HCT116 (cell line): Measurements from ENCODE around the gene REEP3.

Source experiments
- CEBPB ChIP-seq: IDR thresholded peaks from 2 replicates; pipeline ENCODE4 v1.6.1; 2012; ENCODE audit warnings: low read depth
- JUND ChIP-seq: IDR thresholded peaks from 2 replicates; pipeline ENCODE4 v1.6.1; 2012
- POLR2A ChIP-seq: IDR thresholded peaks from 2 replicates; pipeline ENCODE4 v1.7.0; 2011; ENCODE audit warnings: borderline replicate concordance; ENCODE audit not compliant: insufficient read depth, insufficient read length; ENCODE audit errors: extremely low read depth
- TCF7L2 ChIP-seq: IDR thresholded peaks from 2 replicates; pipeline ENCODE4 v1.7.0; 2011; ENCODE audit warnings: borderline replicate concordance, inconsistent platforms; ENCODE audit not compliant: insufficient read depth, insufficient read length; ENCODE audit errors: extremely low read depth
- TF ChIP-seq, protein P1 (sequence below), 3 experiments: fragments of 200-600 bp in 1 of 3; sonication (generic) in 1 of 3; IDR thresholded peaks in 2 of 3; conservative IDR thresholded peaks in 1 of 3; 2 replicates each; pipeline ENCODE4 v1.5.1; 2012 to 2017; ENCODE audit warnings: low read depth in 2 of 3, low read length in 2 of 3, antibody characterized with exemption in 1 of 3, borderline replicate concordance in 1 of 3, control low read depth in 1 of 3, mild to moderate bottlenecking in 1 of 3, mixed read lengths in 1 of 3, mixed run types in 1 of 3, moderate library complexity in 1 of 3; ENCODE audit not compliant: insufficient read depth in 1 of 3
- TF ChIP-seq, protein P2 (sequence below): IDR thresholded peaks from 2 replicates; pipeline ENCODE4 v1.6.1; 2011; ENCODE audit warnings: mild to moderate bottlenecking, low read length, moderate library complexity; ENCODE audit not compliant: insufficient replicate concordance; ENCODE audit errors: extremely low read depth
- TF ChIP-seq, protein P3 (sequence below): IDR thresholded peaks from 2 replicates; pipeline ENCODE4 v1.6.1; 2012
- TF ChIP-seq, protein P4 (sequence below): IDR thresholded peaks from 2 replicates; pipeline ENCODE4 v1.6.1; 2012

DNA sequence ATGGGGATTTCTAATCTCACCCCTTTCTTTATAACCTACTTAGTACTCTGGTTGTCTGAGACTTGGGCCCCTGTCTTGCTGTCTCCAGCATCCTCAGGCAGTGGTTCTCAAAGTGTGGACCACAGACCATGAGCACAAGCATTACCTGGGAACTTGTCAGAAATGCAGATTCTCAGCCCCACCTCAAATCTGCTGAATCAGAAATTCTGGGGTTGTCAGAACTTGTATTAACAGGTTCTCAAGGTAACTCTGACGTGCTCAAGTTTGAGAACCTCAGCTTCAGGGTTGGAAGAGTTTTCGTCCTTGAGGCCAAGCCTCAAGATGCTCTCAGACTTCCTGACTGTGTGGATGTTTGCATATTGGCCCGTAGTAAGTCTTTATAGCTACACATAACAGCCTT lies 97.4 kb downstream of the REEP3 start:
- no peak for TF ChIP-seq CEBPB
- TF ChIP-seq, protein P1, sequence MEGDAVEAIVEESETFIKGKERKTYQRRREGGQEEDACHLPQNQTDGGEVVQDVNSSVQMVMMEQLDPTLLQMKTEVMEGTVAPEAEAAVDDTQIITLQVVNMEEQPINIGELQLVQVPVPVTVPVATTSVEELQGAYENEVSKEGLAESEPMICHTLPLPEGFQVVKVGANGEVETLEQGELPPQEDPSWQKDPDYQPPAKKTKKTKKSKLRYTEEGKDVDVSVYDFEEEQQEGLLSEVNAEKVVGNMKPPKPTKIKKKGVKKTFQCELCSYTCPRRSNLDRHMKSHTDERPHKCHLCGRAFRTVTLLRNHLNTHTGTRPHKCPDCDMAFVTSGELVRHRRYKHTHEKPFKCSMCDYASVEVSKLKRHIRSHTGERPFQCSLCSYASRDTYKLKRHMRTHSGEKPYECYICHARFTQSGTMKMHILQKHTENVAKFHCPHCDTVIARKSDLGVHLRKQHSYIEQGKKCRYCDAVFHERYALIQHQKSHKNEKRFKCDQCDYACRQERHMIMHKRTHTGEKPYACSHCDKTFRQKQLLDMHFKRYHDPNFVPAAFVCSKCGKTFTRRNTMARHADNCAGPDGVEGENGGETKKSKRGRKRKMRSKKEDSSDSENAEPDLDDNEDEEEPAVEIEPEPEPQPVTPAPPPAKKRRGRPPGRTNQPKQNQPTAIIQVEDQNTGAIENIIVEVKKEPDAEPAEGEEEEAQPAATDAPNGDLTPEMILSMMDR (IDR thresholded peaks at IDR 0.05 in 2 of 3, conservative IDR thresholded peaks at IDR 0.05 in 1 of 3; ENCODE audit: borderline replicate concordance in 1 of 3, insufficient read depth in 1 of 3, low read depth in 2 of 3, low read length in 2 of 3), result no peak
- TF ChIP-seq, protein P2, sequence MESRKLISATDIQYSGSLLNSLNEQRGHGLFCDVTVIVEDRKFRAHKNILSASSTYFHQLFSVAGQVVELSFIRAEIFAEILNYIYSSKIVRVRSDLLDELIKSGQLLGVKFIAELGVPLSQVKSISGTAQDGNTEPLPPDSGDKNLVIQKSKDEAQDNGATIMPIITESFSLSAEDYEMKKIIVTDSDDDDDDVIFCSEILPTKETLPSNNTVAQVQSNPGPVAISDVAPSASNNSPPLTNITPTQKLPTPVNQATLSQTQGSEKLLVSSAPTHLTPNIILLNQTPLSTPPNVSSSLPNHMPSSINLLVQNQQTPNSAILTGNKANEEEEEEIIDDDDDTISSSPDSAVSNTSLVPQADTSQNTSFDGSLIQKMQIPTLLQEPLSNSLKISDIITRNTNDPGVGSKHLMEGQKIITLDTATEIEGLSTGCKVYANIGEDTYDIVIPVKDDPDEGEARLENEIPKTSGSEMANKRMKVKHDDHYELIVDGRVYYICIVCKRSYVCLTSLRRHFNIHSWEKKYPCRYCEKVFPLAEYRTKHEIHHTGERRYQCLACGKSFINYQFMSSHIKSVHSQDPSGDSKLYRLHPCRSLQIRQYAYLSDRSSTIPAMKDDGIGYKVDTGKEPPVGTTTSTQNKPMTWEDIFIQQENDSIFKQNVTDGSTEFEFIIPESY, result no peak
- TF ChIP-seq, protein P3, sequence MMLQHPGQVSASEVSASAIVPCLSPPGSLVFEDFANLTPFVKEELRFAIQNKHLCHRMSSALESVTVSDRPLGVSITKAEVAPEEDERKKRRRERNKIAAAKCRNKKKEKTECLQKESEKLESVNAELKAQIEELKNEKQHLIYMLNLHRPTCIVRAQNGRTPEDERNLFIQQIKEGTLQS, result no peak
- no peak for TF ChIP-seq JUND
- TF ChIP-seq, protein P4, sequence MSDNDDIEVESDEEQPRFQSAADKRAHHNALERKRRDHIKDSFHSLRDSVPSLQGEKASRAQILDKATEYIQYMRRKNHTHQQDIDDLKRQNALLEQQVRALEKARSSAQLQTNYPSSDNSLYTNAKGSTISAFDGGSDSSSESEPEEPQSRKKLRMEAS, result no peak
- no peak for TF ChIP-seq POLR2A
- TF ChIP-seq TCF7L2, result no peak
